Gastrocnemius medialis (tissue), 4 donors: ENCODE data around the gene TYRO3. TPM values are rescaled to one million over a fixed set of nuclear protein-coding genes. Genes with fewer than 3 reads are reported as not detected.

ENCODE experiments used
- ATAC-seq, 2 donors: fragments of 150-250 bp; one replicate each; pipeline ENCODE4 v1.9.1; 2016
- DNase-seq, 2 donors: peaks; one replicate each; pipeline ENCODE4 v3.0.0-alpha.2; 2019
- H3K27ac ChIP-seq, 4 donors: fragments of 200-600 bp; sonication (generic); 1 replicate in 1 of 4; 2 replicates in 3 of 4; pipeline ENCODE4 v1.5.1; 2016 to 2018; ENCODE audit warnings: mild to moderate bottlenecking in 2 of 4, moderate library complexity in 1 of 4
- H3K27me3 ChIP-seq, 3 donors: fragments of 200-600 bp; sonication (generic) in 2 of 3; 1 replicate in 1 of 3; 2 replicates in 2 of 3; pipeline versions ENCODE4 v1.5.1 to v1.6.0; 2016 to 2019; ENCODE audit warnings: mild to moderate bottlenecking in 1 of 3, moderate library complexity in 1 of 3
- H3K36me3 ChIP-seq, 2 donors: fragments of 200-600 bp; sonication (generic) in 1 of 2; one replicate each; pipeline ENCODE4 v1.5.1; 2017 to 2018
- H3K4me1 ChIP-seq, 2 donors: fragments of 200-600 bp; sonication (generic) in 1 of 2; one replicate each; pipeline ENCODE4 v1.5.1; 2016 to 2017; ENCODE audit warnings: mild to moderate bottlenecking in 2 of 2
- H3K4me3 ChIP-seq, 4 donors: fragments of 200-600 bp; sonication (generic) in 3 of 4; 1 replicate in 1 of 4; 2 replicates in 3 of 4; pipeline ENCODE4 v1.5.1; 2016 to 2019; ENCODE audit warnings: mild to moderate bottlenecking in 2 of 4
- H3K9me3 ChIP-seq, 3 donors: fragments of 200-600 bp; sonication (generic) in 2 of 3; 1 replicate in 1 of 3; 2 replicates in 2 of 3; pipeline ENCODE4 v1.5.1; 2016 to 2019
- CTCF ChIP-seq, 5 experiments: fragments of 450-650 bp in 3 of 5; fragments of 200-600 bp in 2 of 5; sonication (generic) in 2 of 5; IDR thresholded peaks in 4 of 5; conservative IDR thresholded peaks in 1 of 5; 1 replicate in 4 of 5; 2 replicates in 1 of 5; pipeline ENCODE4 v1.5.1; 2016 to 2019; ENCODE audit warnings: antibody characterized with exemption in 5 of 5, mild to moderate bottlenecking in 3 of 5, moderate library complexity in 3 of 5
- POLR2A ChIP-seq, 2 donors: fragments of 450-650 bp; IDR thresholded peaks; one replicate each; pipeline ENCODE4 v1.6.1; 2017; ENCODE audit warnings: antibody characterized with exemption in 2 of 2, mild to moderate bottlenecking in 2 of 2, moderate library complexity in 2 of 2
- in situ Hi-C, 4 donors: fragments of 200-750 bp; cut with MboI; loops; one replicate each; pipeline versions ENCODE4 v1.15.0 to v1.8.0; 2017; ENCODE audit warnings: low sequenced_read_pairs in 4 of 4
- intact Hi-C: fragments of 100-400 bp; cut with DNase I; formaldehyde crosslinking; loops from one replicate; pipeline ENCODE4 v1.15.1; 2023; ENCODE audit warnings: low total_unique reads
- total RNA-seq, 4 donors: library from RNA; depleted of rRNA; stranded (reverse); fragments of >200 nt; gene quantifications; one replicate each; pipeline versions ENCODE4 v1.1.0 to v1.2.3, GENCODE V29; 2016

TYRO3 gene
- total RNA-seq, 4 donors from 2014 or later = 1.6 to 4.4 (median 2.4) TPM

DNA sequence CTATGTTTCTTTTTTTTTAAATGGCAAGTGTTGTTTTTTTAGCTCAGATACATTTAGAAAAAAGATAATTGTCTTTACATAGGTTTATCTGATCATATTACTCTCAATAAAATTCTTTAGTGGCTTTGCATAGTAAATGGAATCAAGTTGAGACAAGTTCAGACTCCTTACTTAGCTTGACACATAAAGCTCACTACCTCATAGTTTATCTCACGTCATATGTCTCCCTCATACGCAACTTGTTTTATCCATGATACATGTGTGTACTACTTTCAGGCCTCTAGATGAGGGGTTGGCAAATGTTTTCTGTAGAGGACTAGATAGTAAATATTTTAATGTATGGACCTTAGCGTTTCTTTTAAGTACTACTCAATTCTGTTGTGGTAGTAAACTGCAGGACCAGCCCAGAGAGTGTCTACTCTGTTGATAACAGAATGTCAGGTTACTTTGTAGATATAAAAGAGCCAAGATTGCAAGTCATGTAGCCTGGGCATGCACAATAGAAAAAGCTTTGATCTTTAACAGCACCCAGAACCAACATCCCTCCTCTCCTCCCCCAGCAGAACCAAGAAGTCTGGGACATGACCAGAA is 73.0 kb downstream of the TYRO3 start:
- Histone ChIP-seq H3K27me3 (no peaks in the 10 kb centered on the region), H3K4me3 (no peak overlapping the region), H3K27ac (no peak overlapping the region), H3K9me3 (no peaks in the 10 kb centered on the region), H3K4me1 (no peaks in the 10 kb centered on the region), H3K36me3 (no peaks in the 10 kb centered on the region)
- in situ Hi-C loops (no loop called here), intact Hi-C loops (no loop called here)
- no peak for ATAC-seq
- TF ChIP-seq POLR2A (IDR thresholded peaks at IDR 0.05) = no peak
- TF ChIP-seq CTCF (IDR thresholded peaks at IDR 0.05 in 4 of 5, conservative IDR thresholded peaks at IDR 0.05 in 1 of 5) = no peak
- no peak for DNase-seq

Other genes with a start within 250 kb of the TYRO3 start
- 1 to 10 TPM; 1.9 to 7.8 (median 4.0) TPM for gene OIP5, start 226.6 kb upstream of the TYRO3 start, total RNA-seq
- 1 to 10 TPM; 1.8 to 4.1 (median 2.5) TPM for gene NUSAP1, start 226.3 kb upstream of the TYRO3 start, total RNA-seq
- gene NDUFAF1, start 156.7 kb upstream of the TYRO3 start, total RNA-seq = 10 to 100 TPM; 48.1 to 61.4 (median 51.9) TPM
- 10 to 100 TPM; 22.7 to 46.8 (median 24.3) TPM for gene RTF1, start 142.1 kb upstream of the TYRO3 start, total RNA-seq
- gene ITPKA, start 65.3 kb upstream of the TYRO3 start, total RNA-seq = 10 to 100 TPM in 1 of 4 donors, 1 to 10 TPM in 2, under 1 TPM in 1; 0.75 to 12.4 (median 7.0) TPM
- gene LTK, start 45.4 kb upstream of the TYRO3 start, total RNA-seq = under 1 TPM in 2 of 4 donors, not detected in 2; 0.34 to 0.68 TPM
- gene RPAP1, start 15.0 kb upstream of the TYRO3 start, total RNA-seq = 10 to 100 TPM; 17.8 to 73.2 (median 34.8) TPM
- 10 to 100 TPM; 17.0 to 27.8 (median 23.6) TPM for gene MGA, start 101.2 kb downstream of the TYRO3 start, total RNA-seq
- 1 to 10 TPM; 4.2 to 8.4 (median 5.4) TPM for gene MAPKBP1, start 215.3 kb downstream of the TYRO3 start, total RNA-seq